DOHH2 (cell line): ENCODE measurements around the gene ZNF83.

Source experiments
- H3F3A ChIP-seq: fragments of 200-600 bp; sonication (generic), shearing (Covaris generic); 2 replicates; pipeline ENCODE4 v1.6.0; 2016; ENCODE audit warnings: antibody characterized with exemption, mild to moderate bottlenecking; ENCODE audit not compliant: control insufficient read depth, insufficient read depth
- H3K27ac ChIP-seq: fragments of 200-600 bp; sonication (generic); 2 replicates; pipeline ENCODE4 v1.5.1; 2014; ENCODE audit warnings: low read depth, mild to moderate bottlenecking, low read length, moderate library complexity
- H3K27me3 ChIP-seq: fragments of 200-600 bp; sonication (generic); 2 replicates; pipeline ENCODE4 v1.6.1; 2014; ENCODE audit warnings: mild to moderate bottlenecking, low read length, mixed read lengths; ENCODE audit not compliant: control insufficient read depth
- H3K36me3 ChIP-seq: fragments of 200-600 bp; sonication (generic); 2 replicates; pipeline ENCODE4 v1.6.1; 2014; ENCODE audit warnings: mild to moderate bottlenecking, low read length, moderate library complexity, mixed read lengths; ENCODE audit not compliant: control insufficient read depth
- H3K4me1 ChIP-seq: fragments of 200-600 bp; sonication (generic); 2 replicates; pipeline ENCODE4 v1.6.1; 2014; ENCODE audit warnings: mild to moderate bottlenecking, low read length, mixed read lengths; ENCODE audit not compliant: control insufficient read depth
- H3K4me2 ChIP-seq: fragments of 200-600 bp; sonication (generic); 2 replicates; pipeline ENCODE4 v1.6.0; 2014; ENCODE audit warnings: mild to moderate bottlenecking, low read length, moderate library complexity
- H3K4me3 ChIP-seq: fragments of 200-600 bp; sonication (generic); 2 replicates; pipeline ENCODE4 v1.5.1; 2014; ENCODE audit warnings: mild to moderate bottlenecking, low read length, mixed read lengths
- H3K79me2 ChIP-seq: fragments of 200-600 bp; sonication (generic); 2 replicates; pipeline ENCODE4 v1.6.1; 2014; ENCODE audit warnings: mild to moderate bottlenecking, low read length, mixed read lengths; ENCODE audit not compliant: control insufficient read depth
- H3K9me2 ChIP-seq: fragments of 200-600 bp; sonication (generic); replicated peaks from 2 replicates; pipeline ENCODE4 v1.6.1; 2014; ENCODE audit warnings: mild to moderate bottlenecking, low read length, mixed read lengths; ENCODE audit not compliant: control insufficient read depth
- H3K9me3 ChIP-seq: fragments of 200-600 bp; sonication (generic); 2 replicates; pipeline ENCODE4 v1.6.1; 2014; ENCODE audit warnings: antibody characterized with exemption, low read length, mixed read lengths; ENCODE audit not compliant: control insufficient read depth, insufficient read depth
- H4K20me1 ChIP-seq: fragments of 200-600 bp; sonication (generic); 2 replicates; pipeline ENCODE4 v1.6.0; 2014; ENCODE audit warnings: low read depth, mild to moderate bottlenecking, antibody characterized with exemption, low read length, moderate library complexity; ENCODE audit not compliant: control insufficient read depth, insufficient read depth
- CTCF ChIP-seq: fragments of 200-600 bp; sonication (generic); IDR thresholded peaks from one replicate; pipeline ENCODE4 v1.5.1; 2014; ENCODE audit warnings: antibody characterized with exemption, mild to moderate bottlenecking, low read depth, low read length; ENCODE audit not compliant: poor library complexity, severe bottlenecking
- EZH2phosphoT487 ChIP-seq: fragments of 200-600 bp; sonication (generic); IDR thresholded peaks from 2 replicates; pipeline ENCODE4 v1.6.1; 2017; ENCODE audit warnings: borderline replicate concordance, mild to moderate bottlenecking, antibody characterized with exemption, low read length, moderate library complexity, mixed read lengths

ZNF83 gene

GRCh38 chr19:52621376-52621775 is 16.8 kb downstream of the ZNF83 start:
- H3K4me2 ChIP-seq = no peak overlapping the region
- H3K4me3 ChIP-seq = no peak overlapping the region
- TF ChIP-seq CTCF (no peak), EZH2phosphoT487 (no peak)
- H3F3A ChIP-seq = no peaks in the 10 kb centered on the region
- H3K9me2 ChIP-seq = no peaks in the 10 kb centered on the region
- no peaks in the 10 kb centered on the region for H4K20me1 ChIP-seq
- no peaks in the 10 kb centered on the region for H3K27me3 ChIP-seq
- peaks cover 5% of the 10 kb centered on the region; the same call in 1 of the 2 replicates for H3K79me2 ChIP-seq
- no peaks in the 10 kb centered on the region for H3K4me1 ChIP-seq
- H3K36me3 ChIP-seq = peaks cover 69% of the 10 kb centered on the region
- no peak overlapping the region for H3K27ac ChIP-seq
- no peaks in the 10 kb centered on the region; the same call in 1 of the 2 replicates for H3K9me3 ChIP-seq

- H3K9me2 ChIP-seq = no peaks in the 10 kb centered on the region
- no peak overlapping the region for H3K4me3 ChIP-seq
- H3K9me3 ChIP-seq = peaks cover 24% of the 10 kb centered on the region
- no peak overlapping the region for H3K27ac ChIP-seq
- H3K4me1 ChIP-seq = no peaks in the 10 kb centered on the region
- H3K27me3 ChIP-seq = no peaks in the 10 kb centered on the region
- no peak overlapping the region for H3K4me2 ChIP-seq
- peaks cover 65% of the 10 kb centered on the region for H3K79me2 ChIP-seq
- peaks cover 69% of the 10 kb centered on the region for H3K36me3 ChIP-seq
- H4K20me1 ChIP-seq = no peaks in the 10 kb centered on the region
- H3F3A ChIP-seq = no peaks in the 10 kb centered on the region
- TF ChIP-seq EZH2phosphoT487 = no peak
- TF ChIP-seq CTCF = no peak
Observed at GRCh38 chr19:52613299-52613906, 24.8 kb downstream of the ZNF83 start.

- no peaks in the 10 kb centered on the region for H3K27me3 ChIP-seq
- no peak overlapping the region for H3K27ac ChIP-seq
- no peak overlapping the region for H3K4me2 ChIP-seq
- H3F3A ChIP-seq = peaks cover 7% of the 10 kb centered on the region; the same call in 1 of the 2 replicates
- no peaks in the 10 kb centered on the region for H3K9me3 ChIP-seq
- H3K36me3 ChIP-seq = peaks cover 7% of the 10 kb centered on the region
- H4K20me1 ChIP-seq = no peaks in the 10 kb centered on the region
- H3K4me1 ChIP-seq = peaks cover 11% of the 10 kb centered on the region
- TF ChIP-seq CTCF = no peak
- no peak for TF ChIP-seq EZH2phosphoT487
- H3K9me2 ChIP-seq = no peaks in the 10 kb centered on the region
- H3K4me3 ChIP-seq = no peak overlapping the region
- peaks cover 51% of the 10 kb centered on the region for H3K79me2 ChIP-seq
Observed at GRCh38 chr19:52603558-52604207, 34.5 kb downstream of the ZNF83 start.
